Activated T-cell treated with anti-CD3 and anti-CD28 coated beads, Interleukin-2, amount 50 U/mL, for 48 hours (primary cell): ENCODE results near the gene SPSB2.
"Not testable (repeated sequence)": the region's sequence is repeated elsewhere in the genome, so short reads cannot be mapped to it uniquely, and the experiment has no call there.

Experiments
- DNase-seq, 2 experiments: peaks; one replicate each; pipeline ENCODE4 v3.0.0-alpha.2; 2020

Gene SPSB2

GRCh38 chr12:6899837-6900519 is 26.9 kb upstream of the SPSB2 start:
- no peak for DNase-seq

DNA sequence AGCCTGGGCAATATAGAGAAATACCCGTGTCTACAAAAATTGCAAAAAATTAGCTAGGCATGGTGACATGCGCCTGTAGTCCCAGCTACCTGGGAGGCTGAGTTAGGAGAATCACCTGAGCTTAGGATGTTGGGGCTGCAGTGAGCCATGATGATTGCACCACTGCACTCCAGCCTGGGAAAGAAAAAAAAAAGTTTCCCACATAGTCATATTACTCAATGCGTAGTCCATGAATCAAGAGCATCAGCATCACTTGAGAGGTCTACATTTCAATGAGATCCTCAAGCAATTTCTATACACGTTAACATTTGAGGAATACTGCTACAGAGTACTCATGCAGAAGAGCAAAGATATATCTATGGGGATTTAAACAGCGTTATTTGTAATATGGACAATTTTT is 26.3 kb upstream of the SPSB2 start:
- DNase-seq, result no peak

- no peak for DNase-seq
These were observed 23.8 kb upstream of the SPSB2 start for GRCh38 chr12:6896846-6897435.

DNA sequence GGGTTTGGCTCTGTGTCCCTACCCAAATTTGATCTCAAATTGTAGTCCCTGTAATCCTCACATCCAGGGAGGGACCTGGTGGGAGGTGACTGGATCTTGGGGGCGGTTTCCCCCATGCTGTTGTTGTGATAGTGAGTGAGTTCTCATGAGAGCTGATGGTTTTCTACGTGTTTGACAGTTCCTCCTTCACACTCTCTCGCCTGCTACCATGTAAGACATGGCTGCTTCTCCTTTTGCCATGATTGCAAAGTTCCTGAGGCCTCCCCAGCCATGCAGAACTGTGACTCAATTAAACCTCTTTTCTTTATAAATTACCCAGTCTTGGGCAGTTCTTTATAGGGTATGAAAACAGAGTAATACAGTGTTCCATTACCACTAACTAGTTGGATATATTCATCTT is 21.2 kb upstream of the SPSB2 start:
- DNase-seq, result no peak

DNA sequence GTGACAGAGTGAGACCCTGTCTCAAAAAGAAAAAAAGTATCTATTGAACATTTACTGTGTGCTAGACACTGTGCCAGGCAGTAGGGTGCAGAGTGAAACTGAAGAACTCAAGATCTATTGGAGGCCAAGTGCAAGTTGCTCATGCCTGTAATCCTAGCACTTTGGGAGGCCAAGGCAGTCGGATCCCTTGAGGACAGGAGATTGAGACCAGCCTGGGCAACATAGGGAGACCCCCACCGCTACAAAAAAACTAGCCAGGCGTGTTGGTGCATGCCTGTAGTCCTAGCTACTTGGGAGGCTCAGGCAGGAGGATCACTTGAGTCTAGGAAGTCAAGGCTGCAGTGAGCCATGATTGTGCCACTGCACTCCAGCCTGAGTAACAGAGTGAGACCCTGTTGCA is 19.6 kb upstream of the SPSB2 start:
- not testable (repeated sequence) for DNase-seq

- DNase-seq, result peak in 1 of 2 experiments; percentile 48
These were observed 18.5 kb upstream of the SPSB2 start for GRCh38 chr12:6891646-6892001.

GRCh38 chr12:6890789-6891645 is 17.9 kb upstream of the SPSB2 start:
- DNase-seq, result peak; percentile 98 to 99

DNA sequence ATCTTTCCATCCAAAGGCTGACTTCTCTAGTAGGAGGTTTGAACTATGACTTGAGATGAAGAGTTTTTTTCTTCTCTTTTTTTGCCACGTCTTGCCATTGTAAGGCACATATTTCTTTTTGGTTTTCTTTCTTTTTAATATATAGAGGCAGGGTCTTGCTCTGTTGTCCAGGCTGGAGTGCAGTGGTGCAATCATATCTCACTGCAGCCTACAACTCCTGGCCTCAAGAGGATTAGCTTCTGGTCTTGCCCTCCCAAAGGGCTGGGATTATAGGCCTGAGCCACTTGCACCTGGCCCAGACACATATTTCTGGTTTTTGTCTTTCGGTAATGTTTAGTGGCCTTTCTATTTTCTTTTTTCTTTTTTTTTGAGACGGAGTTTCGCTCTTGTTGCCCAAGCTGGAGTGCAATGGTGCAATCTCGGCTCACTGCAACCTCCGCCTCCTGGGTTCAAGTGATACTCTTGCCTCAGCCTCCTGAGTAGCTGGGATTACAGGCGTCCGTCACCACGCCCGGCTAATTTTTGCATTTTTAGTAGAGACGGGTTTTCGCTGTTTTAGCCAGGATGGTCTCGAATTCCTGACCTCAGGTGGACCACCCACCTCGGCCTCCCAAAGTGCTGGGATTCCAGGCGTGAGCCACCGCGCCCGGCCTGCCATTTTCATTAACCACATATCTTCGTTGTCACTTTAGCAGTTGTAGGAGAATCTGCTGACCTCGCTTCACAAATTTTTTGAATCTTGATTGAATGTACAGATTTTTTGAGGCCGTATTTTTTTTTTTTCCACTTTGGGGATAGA is 16.9 kb upstream of the SPSB2 start:
- DNase-seq, result not testable (repeated sequence)

GRCh38 chr12:6888794-6889193 is 15.7 kb upstream of the SPSB2 start:
- not testable (repeated sequence) for DNase-seq

- no peak for DNase-seq
These were observed 15.3 kb upstream of the SPSB2 start for GRCh38 chr12:6888360-6888759.

GRCh38 chr12:6887460-6887859 is 14.4 kb upstream of the SPSB2 start:
- DNase-seq, result no peak

- not testable (repeated sequence) for DNase-seq
These were observed 13.3 kb upstream of the SPSB2 start for GRCh38 chr12:6886206-6886999.

GRCh38 chr12:6884539-6884938 is 11.4 kb upstream of the SPSB2 start:
- no peak for DNase-seq

GRCh38 chr12:6883683-6884082 is 10.6 kb upstream of the SPSB2 start:
- DNase-seq, result no peak

- no peak for DNase-seq
These were observed 10.1 kb upstream of the SPSB2 start for GRCh38 chr12:6883252-6883651.

DNA sequence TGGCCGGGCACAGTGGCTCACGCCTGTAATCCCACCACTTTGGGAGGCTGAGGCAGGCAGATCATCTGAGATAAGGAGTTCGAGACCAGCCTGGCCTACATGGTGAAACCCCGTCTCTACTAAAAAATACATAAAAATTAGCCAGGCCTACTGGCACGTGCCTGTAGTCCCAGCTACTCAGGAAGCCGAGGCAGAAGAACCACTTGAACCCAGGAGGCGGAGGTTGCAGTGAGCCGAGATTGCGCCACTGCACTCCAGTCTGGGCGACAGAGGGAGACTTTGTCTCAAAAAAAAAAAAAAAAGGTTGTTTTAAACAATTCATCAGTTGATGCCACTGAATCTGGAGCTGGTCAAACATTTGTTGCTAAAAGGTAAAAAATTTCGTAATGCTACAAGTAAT is 6.7 kb upstream of the SPSB2 start:
- not testable (repeated sequence) for DNase-seq

DNA sequence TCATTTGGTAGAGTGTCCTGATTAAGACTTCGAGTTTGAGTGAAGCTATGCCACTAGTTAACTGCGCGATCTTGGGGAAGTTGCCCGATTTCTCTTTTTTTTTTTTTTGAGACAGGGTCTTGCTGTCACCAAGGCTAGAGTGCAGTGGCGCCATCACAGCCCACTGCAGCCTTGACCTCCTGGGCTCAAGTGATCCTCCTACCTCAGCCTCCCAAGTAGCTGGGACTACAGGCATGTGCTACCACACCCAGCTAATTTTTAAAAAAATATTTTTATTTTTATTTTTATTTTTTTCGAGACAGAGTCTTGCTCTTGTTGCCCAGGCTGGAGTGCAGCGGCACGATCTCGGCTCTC is 889 bp upstream of the SPSB2 start:
- DNase-seq, result not testable (repeated sequence)

- peak; percentile 94 to 95 for DNase-seq
These were observed 742 bp downstream of the SPSB2 start for GRCh38 chr12:6872073-6873048.

GRCh38 chr12:6871052-6871957 is 1.8 kb downstream of the SPSB2 start:
- peak; percentile 66 to 73 for DNase-seq

GRCh38 chr12:6870304-6870703 is 2.8 kb downstream of the SPSB2 start:
- DNase-seq, result not testable (repeated sequence)
